HG03469 (cell line): ENCODE measurements around the gene TNFRSF12A.

Source experiments
- ATAC-seq: cut with Tn5 transposase; IDR thresholded peaks from one replicate; pipeline ENCODE4 v1.9.1; 2021; ENCODE audit warnings: mild to moderate bottlenecking, moderate library complexity, moderate number of reproducible peaks; ENCODE audit not compliant: unreplicated experiment

Gene TNFRSF12A

DNA sequence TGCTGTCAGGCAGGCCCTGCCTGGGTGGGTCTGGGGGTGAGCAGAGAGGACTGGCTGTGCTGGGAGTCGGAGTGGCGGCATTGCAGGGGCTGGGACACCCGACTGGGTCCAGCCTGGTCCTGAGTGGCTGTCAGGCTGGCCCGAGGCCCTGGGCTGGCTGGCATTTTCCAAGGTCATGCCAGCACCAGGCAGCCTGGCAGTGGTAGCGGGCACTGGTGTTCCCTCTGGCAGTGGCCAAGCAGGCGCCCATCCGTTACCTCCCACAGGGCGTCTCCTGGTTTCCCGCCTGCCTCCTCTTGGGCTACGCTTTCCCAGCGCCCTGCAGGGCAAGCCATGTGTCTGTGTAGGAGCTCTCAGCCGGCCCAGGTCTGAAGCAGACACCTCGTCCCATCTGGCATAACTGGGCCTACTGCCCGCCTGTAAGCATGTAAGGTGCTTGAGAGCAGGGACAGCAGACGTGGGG is 34.2 kb upstream of the TNFRSF12A start:
- no peak for ATAC-seq

- ATAC-seq, result no peak
These were observed 33.5 kb upstream of the TNFRSF12A start for GRCh38 chr16:2986623-2987188.

- ATAC-seq, result no peak
These were observed 32.9 kb upstream of the TNFRSF12A start for GRCh38 chr16:2987286-2987685.

DNA sequence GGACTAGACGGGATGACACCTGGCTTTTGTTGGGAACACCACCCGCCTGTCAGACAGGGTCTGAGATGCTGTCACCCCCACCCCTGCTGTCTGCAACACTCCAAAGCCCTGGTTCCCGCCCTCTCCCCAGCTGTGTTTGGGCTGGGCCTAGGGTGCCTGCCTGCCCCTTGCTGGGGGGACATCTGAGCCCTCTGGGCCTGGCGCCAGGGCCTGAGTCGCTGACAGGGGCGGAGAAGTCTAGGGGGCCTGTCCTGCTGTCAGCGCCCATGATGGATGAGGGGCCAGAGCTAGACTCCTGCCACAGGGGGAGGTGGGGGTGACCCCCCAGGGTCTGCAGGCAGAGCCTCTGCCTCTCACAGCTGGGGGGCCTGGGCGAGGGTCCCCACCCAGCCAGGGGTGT is 32.3 kb upstream of the TNFRSF12A start:
- ATAC-seq, result no peak

- no peak for ATAC-seq
These were observed 31.5 kb upstream of the TNFRSF12A start for GRCh38 chr16:2988590-2989099.

- ATAC-seq, result no peak
These were observed 29.3 kb upstream of the TNFRSF12A start for GRCh38 chr16:2990891-2991290.

- no peak for ATAC-seq
These were observed 28.5 kb upstream of the TNFRSF12A start for GRCh38 chr16:2991566-2992261.

GRCh38 chr16:2992383-2993081 is 27.6 kb upstream of the TNFRSF12A start:
- no peak for ATAC-seq

DNA sequence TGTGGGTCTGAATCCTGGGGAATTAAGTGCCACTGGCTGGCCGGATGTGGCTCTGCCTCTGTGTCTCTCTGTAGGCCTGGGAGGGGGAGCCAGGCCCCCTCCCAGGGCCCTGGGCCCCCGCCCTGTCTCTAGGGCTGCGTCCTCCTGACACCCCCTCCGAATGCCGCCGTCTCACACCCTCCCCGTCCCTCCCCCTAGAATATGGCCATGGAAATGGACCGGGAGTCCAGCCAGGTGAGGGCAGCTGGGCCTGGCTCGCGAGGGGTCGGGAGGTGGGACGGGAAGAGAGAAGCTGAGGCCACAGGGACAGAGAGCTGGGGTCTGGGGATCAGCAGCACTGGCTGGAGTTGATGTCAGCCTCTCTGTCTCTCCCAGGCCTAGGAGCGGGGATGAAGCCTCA is 23.9 kb upstream of the TNFRSF12A start:
- no peak for ATAC-seq

- no peak for ATAC-seq
These were observed 20.2 kb upstream of the TNFRSF12A start for GRCh38 chr16:2999929-3000328.

DNA sequence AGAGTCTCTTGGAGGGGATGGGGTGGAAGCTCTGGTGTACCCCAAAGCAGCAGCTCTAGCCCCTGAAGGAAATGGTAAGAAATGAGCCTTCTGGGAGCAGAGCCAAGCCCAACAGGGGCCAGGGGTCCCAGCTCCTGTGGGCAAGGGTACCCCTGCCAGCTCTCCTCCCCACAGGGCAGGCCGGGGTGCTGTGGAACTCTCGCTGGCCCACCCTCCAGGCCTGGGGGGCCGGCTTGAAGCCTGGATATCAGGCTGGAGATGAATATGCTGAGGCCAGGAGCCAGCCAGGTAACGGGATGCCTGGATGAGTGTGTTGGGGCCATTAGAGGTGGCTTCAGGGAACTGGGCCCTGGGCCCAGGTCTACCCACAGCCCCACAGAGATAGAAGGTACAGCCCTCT is 19.6 kb upstream of the TNFRSF12A start:
- ATAC-seq, result no peak

DNA sequence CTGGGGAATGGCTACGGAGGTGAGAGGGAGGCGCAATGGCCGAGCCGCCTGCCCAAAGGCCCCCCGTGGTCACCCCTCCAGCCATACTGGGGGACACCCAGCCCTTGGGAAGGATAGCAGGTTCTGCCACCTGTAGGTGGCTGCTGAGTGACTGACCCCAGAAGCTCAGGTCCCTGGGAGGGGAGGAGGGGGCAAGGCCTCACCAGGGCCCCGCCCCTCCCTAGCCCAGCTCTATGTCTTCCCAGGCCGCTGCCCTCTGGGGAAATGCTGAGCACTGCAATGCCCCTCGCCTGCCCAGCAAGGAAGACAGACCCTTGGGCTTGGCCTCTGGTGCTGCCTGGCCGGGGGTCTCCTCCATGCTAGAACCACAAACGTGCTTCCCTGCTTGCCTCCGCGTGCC is 18.9 kb upstream of the TNFRSF12A start:
- no peak for ATAC-seq

- ATAC-seq, result peak; percentile 87
These were observed 16.4 kb upstream of the TNFRSF12A start for GRCh38 chr16:3003582-3004270.

GRCh38 chr16:3004319-3004718 is 15.8 kb upstream of the TNFRSF12A start:
- ATAC-seq, result no peak

- ATAC-seq, result no peak
These were observed 15.3 kb upstream of the TNFRSF12A start for GRCh38 chr16:3004781-3005284.

- ATAC-seq, result no peak
These were observed 12.9 kb upstream of the TNFRSF12A start for GRCh38 chr16:3007059-3007956.

DNA sequence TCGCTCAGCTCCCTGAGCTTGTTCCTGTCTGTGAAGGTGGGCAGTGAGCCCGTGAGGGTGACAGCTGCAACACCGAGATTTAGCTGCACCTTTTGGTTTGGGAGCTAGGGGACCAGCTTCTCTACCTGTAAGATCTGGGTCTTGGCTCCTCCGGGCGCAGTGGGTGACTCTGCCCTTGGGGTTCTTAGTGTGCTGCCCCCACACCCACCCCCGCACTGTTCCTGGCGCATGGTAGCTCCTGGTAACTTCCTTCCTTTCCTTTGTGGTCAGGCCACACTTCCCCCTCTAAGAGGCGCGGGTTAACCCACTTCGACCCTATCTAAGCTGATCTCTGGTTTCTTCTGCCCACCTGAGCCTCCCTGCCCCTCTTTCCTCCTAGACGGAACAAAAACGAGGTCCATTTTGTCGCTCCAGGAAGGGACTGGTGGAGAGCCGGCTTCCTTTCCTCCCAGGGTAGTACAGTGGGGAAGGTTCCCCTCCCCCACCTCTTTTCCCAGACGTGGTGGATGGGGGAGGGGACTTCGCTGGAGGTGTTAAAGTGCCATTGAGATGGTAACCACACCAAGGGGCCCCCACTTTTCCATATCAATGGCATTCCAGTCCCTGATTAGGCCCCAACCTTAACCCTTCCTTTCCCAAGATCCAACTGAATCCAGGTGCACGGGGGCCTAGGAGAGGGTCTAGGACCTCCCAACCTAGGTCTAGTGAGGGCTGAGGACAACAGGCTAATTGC is 12.0 kb upstream of the TNFRSF12A start:
- no peak for ATAC-seq

- no peak for ATAC-seq
These were observed 11.5 kb upstream of the TNFRSF12A start for GRCh38 chr16:3008690-3009037.

- no peak for ATAC-seq
These were observed 10.4 kb upstream of the TNFRSF12A start for GRCh38 chr16:3009568-3010390.
